GM12878 (cell line): ENCODE results near the gene EXOSC2. TPM values are rescaled to one million over a fixed set of nuclear protein-coding genes. Genes with fewer than 3 reads are reported as not detected.

ENCODE experiments used
- E2F4 ChIP-seq: IDR thresholded peaks from 2 replicates; pipeline ENCODE4 v1.6.1; 2012; ENCODE audit warnings: low read depth, low read length, improper control_type of control experiment
- EP300 ChIP-seq, 2 experiments: fragments of 150-350 bp in 1 of 2; IDR thresholded peaks; 2 replicates each; pipeline ENCODE4 v1.6.1; 2011 to 2012; ENCODE audit warnings: low read depth in 2 of 2, low read length in 2 of 2, borderline replicate concordance in 1 of 2, improper control_type of control experiment in 1 of 2, inconsistent platforms in 1 of 2; ENCODE audit not compliant: control insufficient read depth in 1 of 2
- FOXK2 ChIP-seq: fragments of 450-650 bp; IDR thresholded peaks from 2 replicates; pipeline ENCODE4 v1.6.1; 2017; ENCODE audit warnings: mild to moderate bottlenecking, moderate library complexity
- HDGF ChIP-seq: fragments of 450-650 bp; IDR thresholded peaks from 2 replicates; pipeline ENCODE4 v1.6.1; 2016; ENCODE audit warnings: antibody characterized with exemption
- IRF3 ChIP-seq: fragments of 450-650 bp; IDR thresholded peaks from 2 replicates; pipeline ENCODE4 v1.6.1; 2014; ENCODE audit warnings: mild to moderate bottlenecking
- MEF2B ChIP-seq: fragments of 450-650 bp; IDR thresholded peaks from 2 replicates; pipeline ENCODE4 v1.6.1; 2018; ENCODE audit warnings: mild to moderate bottlenecking, moderate library complexity; ENCODE audit not compliant: partially characterized antibody, poor library complexity, severe bottlenecking
- NFIC ChIP-seq: IDR thresholded peaks from 2 replicates; pipeline ENCODE4 v1.6.1; 2012; ENCODE audit warnings: low read depth, mild to moderate bottlenecking, inconsistent platforms, low read length, moderate library complexity
- NFYA ChIP-seq: IDR thresholded peaks from 2 replicates; pipeline ENCODE4 v1.6.1; 2011; ENCODE audit warnings: low read depth, mild to moderate bottlenecking, low read length, improper control_type of control experiment, borderline replicate concordance
- PAX5 ChIP-seq: IDR thresholded peaks from 2 replicates; pipeline ENCODE4 v1.6.1; 2011; ENCODE audit warnings: low read depth, low read length, borderline replicate concordance
- RELB ChIP-seq: fragments of 450-650 bp; IDR thresholded peaks from 2 replicates; pipeline ENCODE4 v1.6.1; 2017; ENCODE audit warnings: low read depth, mild to moderate bottlenecking, moderate library complexity
- TCF12 ChIP-seq: IDR thresholded peaks from 2 replicates; pipeline ENCODE4 v1.6.1; 2011; ENCODE audit warnings: low read depth, mild to moderate bottlenecking, low read length
- ZNF592 ChIP-seq: fragments of 450-650 bp; IDR thresholded peaks from 2 replicates; pipeline ENCODE4 v1.6.1; 2017; ENCODE audit warnings: mild to moderate bottlenecking, moderate library complexity
- polyA plus RNA-seq, 11 experiments: library from polyadenylated mRNA; depleted of rRNA in 4 of 11; unstranded in 6 of 11; stranded (reverse) in 5 of 11; fragments of >200 nt; fragmentation: Nextera tagmentation in 4 of 11; fragmentation: Illumina TruSeq in 1 of 11; extraction: Ambion mirVana in 4 of 11; extraction: Trizol in 1 of 11; gene quantifications; 1 replicate in 1 of 11; 2 replicates in 10 of 11; pipeline versions ENCODE4 v1.2.1 to v1.2.3, GENCODE V29; 2011 to 2016; ENCODE audit warnings: inconsistent platforms in 2 of 11, missing spikeins in 2 of 11, low read depth in 1 of 11
- total RNA-seq, 4 experiments: library from RNA; depleted of rRNA in 3 of 4; stranded (reverse); fragments of >200 nt in 3 of 4; fragmentation: Illumina TruSeq in 1 of 4; extraction: Trizol in 1 of 4; gene quantifications; 2 replicates each; pipeline versions ENCODE4 v1.2.1 to v1.2.3, GENCODE V29; 2013 to 2021
- TF ChIP-seq, protein P1 (sequence below): IDR thresholded peaks from 2 replicates; pipeline ENCODE4 v1.6.1; 2012; ENCODE audit warnings: low read depth, low read length, improper control_type of control experiment

The EXOSC2 gene
- total and polyA plus RNA-seq, 10 of the 15 experiments (the other 5 are each of a cell fraction or from before 2014, with no cell fraction given), result 26.3 to 55.0 (median 48.0) TPM

DNA sequence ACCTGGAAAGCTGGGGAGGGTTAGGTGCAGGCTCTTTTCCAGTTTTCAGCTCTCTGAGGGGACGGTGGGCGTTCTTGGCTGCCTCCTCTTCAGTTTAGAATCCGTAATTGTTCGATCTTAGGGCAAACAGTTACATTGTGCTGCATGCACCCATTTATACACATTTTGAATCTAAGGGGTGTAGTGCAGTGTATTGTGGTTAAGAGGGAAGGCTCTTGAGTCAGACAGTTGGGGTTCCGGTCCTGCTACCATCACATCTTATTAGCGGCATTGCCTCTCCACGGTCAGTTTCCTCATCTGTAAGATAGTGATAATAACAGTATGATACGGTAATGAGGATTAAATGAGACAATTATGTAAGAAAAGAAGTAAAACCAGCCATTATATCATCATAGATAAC, 625 bp downstream of the EXOSC2 start (continued):
- no peak for TF ChIP-seq IRF3
- peak; percentile 7 for TF ChIP-seq MEF2B
- no peak for TF ChIP-seq PAX5
- TF ChIP-seq TCF12, result no peak
- TF ChIP-seq RELB, result no peak
- TF ChIP-seq ZNF592, result no peak
- TF ChIP-seq FOXK2, result no peak
- no peak for TF ChIP-seq E2F4
- TF ChIP-seq, protein P1, sequence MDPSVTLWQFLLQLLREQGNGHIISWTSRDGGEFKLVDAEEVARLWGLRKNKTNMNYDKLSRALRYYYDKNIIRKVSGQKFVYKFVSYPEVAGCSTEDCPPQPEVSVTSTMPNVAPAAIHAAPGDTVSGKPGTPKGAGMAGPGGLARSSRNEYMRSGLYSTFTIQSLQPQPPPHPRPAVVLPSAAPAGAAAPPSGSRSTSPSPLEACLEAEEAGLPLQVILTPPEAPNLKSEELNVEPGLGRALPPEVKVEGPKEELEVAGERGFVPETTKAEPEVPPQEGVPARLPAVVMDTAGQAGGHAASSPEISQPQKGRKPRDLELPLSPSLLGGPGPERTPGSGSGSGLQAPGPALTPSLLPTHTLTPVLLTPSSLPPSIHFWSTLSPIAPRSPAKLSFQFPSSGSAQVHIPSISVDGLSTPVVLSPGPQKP, result no peak
- TF ChIP-seq NFIC, result no peak
- TF ChIP-seq NFYA, result no peak
- TF ChIP-seq HDGF, result no peak
- TF ChIP-seq EP300 (IDR thresholded peaks at IDR 0.05; ENCODE audit: borderline replicate concordance in 1 of 2, control insufficient read depth in 1 of 2, low read depth in 2 of 2, low read length in 2 of 2), result no peak
